ENCODE data around the gene ATL2. TPM values are rescaled to one million over a fixed set of nuclear protein-coding genes. Genes with fewer than 3 reads are reported as not detected.

The ATL2 gene
- 100 to 1,000 TPM; 147 to 220 (median 187) TPM for total RNA-seq

- peak within 1 kb of the TSS; percentile 78 for H3K4me3 ChIP-seq (ENCODE audit: low read depth, poor library complexity, severe bottlenecking)
- DNase-seq (ENCODE audit: low spot score in 2 of 2) = peak; percentile 96 to 99
- TF ChIP-seq POLR2A (IDR thresholded peaks at IDR 0.05) (peak in 1 of 2 donors; percentile 45), CTCF (IDR thresholded peaks at IDR 0.05) (no peak)
- 0 to 1% methylated on average over 9 to 55 of the region's 73 CpGs for WGBS, 2 donors
- intact Hi-C loops (cut with DNase I; ENCODE audit: low total_unique reads) = loop anchor here (10.0 kb wide), 1 partner anchor 88 kb away; no protein-coding TSS in a partner anchor
Measured at GRCh38 chr2:38377050-38377828, at the start of gene ATL2. TSS of gene ATL2 (minus strand) at chr2:38377273. CDS start at chr2:38377260, 13 bp downstream.

GRCh38 chr2:38423763-38424162 lies 46.7 kb upstream of the ATL2 start:
- no peak for TF ChIP-seq POLR2A (IDR thresholded peaks at IDR 0.05)
- no peak for TF ChIP-seq CTCF (IDR thresholded peaks at IDR 0.05)
- 45 to 66% methylated on average over 3 of the region's 3 CpGs for WGBS, 2 donors
- DNase-seq (ENCODE audit: low spot score in 2 of 2) = no peak
- intact Hi-C loops (cut with DNase I; ENCODE audit: low total_unique reads) = no loop called here
- H3K4me3 ChIP-seq (ENCODE audit: low read depth, poor library complexity, severe bottlenecking) = no peak overlapping the region

GRCh38 chr2:38421274-38422056 lies 44.4 kb upstream of the ATL2 start:
- H3K4me3 ChIP-seq (ENCODE audit: low read depth, poor library complexity, severe bottlenecking) = no peak overlapping the region
- TF ChIP-seq CTCF (IDR thresholded peaks at IDR 0.05) = no peak
- no peak for TF ChIP-seq POLR2A (IDR thresholded peaks at IDR 0.05)
- intact Hi-C loops (cut with DNase I; ENCODE audit: low total_unique reads) = no loop called here
- 87 to 89% methylated on average over 11 of the region's 11 CpGs for WGBS, 2 donors
- no peak for DNase-seq (ENCODE audit: low spot score in 2 of 2)

GRCh38 chr2:38419499-38419898 lies 42.4 kb upstream of the ATL2 start:
- DNase-seq (ENCODE audit: low spot score in 2 of 2) = no peak
- no peak overlapping the region for H3K4me3 ChIP-seq (ENCODE audit: low read depth, poor library complexity, severe bottlenecking)
- intact Hi-C loops (cut with DNase I; ENCODE audit: low total_unique reads) = no loop called here
- TF ChIP-seq POLR2A (IDR thresholded peaks at IDR 0.05) = no peak
- 50 to 58% methylated on average over 5 of the region's 5 CpGs for WGBS, 2 donors

GRCh38 chr2:38418735-38419134 lies 41.7 kb upstream of the ATL2 start:
- no peak for DNase-seq (ENCODE audit: low spot score in 2 of 2)
- WGBS, 2 donors = 93 to 97% methylated on average over 2 of the region's 2 CpGs
- intact Hi-C loops (cut with DNase I; ENCODE audit: low total_unique reads) = no loop called here
- H3K4me3 ChIP-seq (ENCODE audit: low read depth, poor library complexity, severe bottlenecking) = no peak overlapping the region
- no peak for TF ChIP-seq CTCF (IDR thresholded peaks at IDR 0.05)
